HG02970 (cell line): ENCODE results near the gene FAM53A.
"Not testable (repeated sequence)": the region's sequence is repeated elsewhere in the genome, so short reads cannot be mapped to it uniquely, and the experiment has no call there.

Experiments used
- ATAC-seq: cut with Tn5 transposase; IDR thresholded peaks from one replicate; pipeline ENCODE4 v1.9.1; 2021; ENCODE audit warnings: mild to moderate bottlenecking, moderate library complexity, moderate number of reproducible peaks; ENCODE audit not compliant: unreplicated experiment, low FRiP score

FAM53A gene

GRCh38 chr4:1690698-1691097, 6.6 kb upstream of the FAM53A start:
- no peak for ATAC-seq

- ATAC-seq: no peak
These were observed 2.4 kb upstream of the FAM53A start for GRCh38 chr4:1686440-1687036.

- no peak for ATAC-seq
These were observed 1.4 kb upstream of the FAM53A start for GRCh38 chr4:1685235-1686150.

GRCh38 chr4:1684506-1685234, 557 bp upstream of the FAM53A start:
- ATAC-seq: peak; percentile 12

GRCh38 chr4:1683261-1683735, 815 bp downstream of the FAM53A start:
- no peak for ATAC-seq

GRCh38 chr4:1682860-1683259, 1.3 kb downstream of the FAM53A start:
- no peak for ATAC-seq

- no peak for ATAC-seq
These were observed 5.9 kb downstream of the FAM53A start for GRCh38 chr4:1678244-1678643.

- ATAC-seq: no peak
These were observed 7.2 kb downstream of the FAM53A start for GRCh38 chr4:1676605-1677525.

GRCh38 chr4:1675802-1676137, 8.3 kb downstream of the FAM53A start:
- no peak for ATAC-seq

- no peak for ATAC-seq
These were observed 8.8 kb downstream of the FAM53A start for GRCh38 chr4:1675136-1675801.

- ATAC-seq: no peak
These were observed 9.4 kb downstream of the FAM53A start for GRCh38 chr4:1674682-1675081.

- no peak for ATAC-seq
These were observed 10.4 kb downstream of the FAM53A start for GRCh38 chr4:1673671-1674070.

- not testable (repeated sequence) for ATAC-seq
These were observed 13.1 kb downstream of the FAM53A start for GRCh38 chr4:1671011-1671410.

GRCh38 chr4:1670279-1670678, 13.8 kb downstream of the FAM53A start:
- ATAC-seq: no peak

GRCh38 chr4:1669850-1670249, 14.3 kb downstream of the FAM53A start:
- ATAC-seq: no peak

- ATAC-seq: no peak
These were observed 14.8 kb downstream of the FAM53A start for GRCh38 chr4:1669270-1669669.

- no peak for ATAC-seq
These were observed 15.6 kb downstream of the FAM53A start for GRCh38 chr4:1668488-1668840.

- no peak for ATAC-seq
These were observed 16.8 kb downstream of the FAM53A start for GRCh38 chr4:1667273-1667672.

GRCh38 chr4:1666391-1666790, 17.7 kb downstream of the FAM53A start:
- no peak for ATAC-seq

GRCh38 chr4:1664141-1664540, 20.0 kb downstream of the FAM53A start:
- no peak for ATAC-seq
